H1 (cell line): ENCODE results near the gene POFUT2. TPM values are rescaled to one million over a fixed set of nuclear protein-coding genes. Genes with fewer than 3 reads are reported as not detected.

ENCODE experiments used
- CTCF ChIA-PET: fragments of 300-600 bp; sonication (Branson Sonifier 250); formaldehyde crosslinking; loops from one replicate; lab custom pipeline; 2021; ENCODE audit not compliant: partially characterized antibody; lab: Charles Lee
- POLR2A ChIA-PET: fragments of 300-600 bp; sonication (Branson Sonifier 250); formaldehyde crosslinking; loops from one replicate; lab custom pipeline; 2021; ENCODE audit warnings: inconsistent platforms; ENCODE audit not compliant: partially characterized antibody; lab: Charles Lee
- DNase-seq, 2 experiments: peaks; one replicate each; pipeline versions ENCODE4 v3.0.0 to v3.0.0-alpha.2; 2010 to 2022; ENCODE audit warnings: low spot score in 2 of 2, low read depth in 1 of 2, mixed read lengths in 1 of 2
- FAIRE-seq: peaks from 2 replicates; lab custom pipeline; 2011; peaks lifted over from hg19 to GRCh38; lab: Jason Lieb, UNC
- H2AFZ ChIP-seq: 2 replicates; pipeline ENCODE4 v1.8.1; 2012; ENCODE audit warnings: low read length, inconsistent platforms
- H2AK5ac ChIP-seq: 2 replicates; pipeline ENCODE4 v1.6.1; 2013; ENCODE audit warnings: low read depth, low read length
- H2BK120ac ChIP-seq: replicated peaks from 2 replicates; pipeline ENCODE3; 2013; ENCODE audit warnings: low read depth, low read length, inconsistent platforms
- H2BK12ac ChIP-seq: 2 replicates; pipeline ENCODE4 v1.6.1; 2013; ENCODE audit warnings: low read depth, low read length
- H2BK15ac ChIP-seq: 2 replicates; pipeline ENCODE4 v1.6.1; 2013; ENCODE audit warnings: low read length
- H2BK20ac ChIP-seq: 2 replicates; pipeline ENCODE4 v1.6.1; 2013; ENCODE audit warnings: low read length
- H2BK5ac ChIP-seq: 2 replicates; pipeline ENCODE4 v1.6.1; 2013; ENCODE audit warnings: low read depth, low read length
- H3K14ac ChIP-seq: 2 replicates; pipeline ENCODE4 v1.6.1; 2013; ENCODE audit warnings: inconsistent platforms; ENCODE audit not compliant: insufficient read length
- H3K18ac ChIP-seq: 2 replicates; pipeline ENCODE4 v1.6.1; 2013; ENCODE audit warnings: low read length; ENCODE audit errors: extremely low read depth
- H3K23ac ChIP-seq: 2 replicates; pipeline ENCODE4 v1.6.1; 2013; ENCODE audit warnings: inconsistent platforms; ENCODE audit not compliant: insufficient read length
- H3K23me2 ChIP-seq: 2 replicates; pipeline ENCODE4 v1.6.1; 2013; ENCODE audit warnings: low read depth, low read length
- H3K27ac ChIP-seq: 2 replicates; pipeline ENCODE4 v1.6.1; 2011; ENCODE audit warnings: low read depth, low read length, inconsistent platforms
- H3K27me3 ChIP-seq, 4 experiments: replicated peaks in 1 of 4; 1 replicate in 1 of 4; 2 replicates in 3 of 4; pipeline versions ENCODE4 v1.6.1 to v1.8.1; 2011 to 2013; ENCODE audit warnings: low read length in 3 of 4, mild to moderate bottlenecking in 3 of 4, inconsistent platforms in 2 of 4, mixed read lengths in 2 of 4, moderate library complexity in 1 of 4; ENCODE audit not compliant: control insufficient read depth in 3 of 4, insufficient read depth in 3 of 4; ENCODE audit errors: extremely low read depth in 1 of 4
- H3K36me3 ChIP-seq, 4 experiments: 2 replicates each; pipeline versions ENCODE4 v1.6.1 to v1.8.1; 2011 to 2013; ENCODE audit warnings: mild to moderate bottlenecking in 4 of 4, low read length in 3 of 4, moderate library complexity in 2 of 4, control low read depth in 1 of 4, inconsistent platforms in 1 of 4; ENCODE audit not compliant: insufficient read depth in 4 of 4, control insufficient read depth in 2 of 4
- H3K4ac ChIP-seq: replicated peaks from 2 replicates; pipeline ENCODE3; 2013; ENCODE audit warnings: low read length, low read depth, mixed read lengths, inconsistent platforms; ENCODE audit not compliant: insufficient read length
- H3K4me1 ChIP-seq, 4 experiments: replicated peaks in 1 of 4; 1 replicate in 1 of 4; 2 replicates in 3 of 4; pipeline versions ENCODE4 v1.6.1 to v1.8.1; 2011 to 2013; ENCODE audit warnings: low read length in 3 of 4, inconsistent platforms in 2 of 4, mixed read lengths in 1 of 4; ENCODE audit not compliant: insufficient read depth in 4 of 4, control insufficient read depth in 3 of 4
- H3K4me2 ChIP-seq, 2 experiments: 2 replicates each; pipeline versions ENCODE4 v1.6.1 to v1.8.1; 2011 to 2013; ENCODE audit warnings: low read depth in 2 of 2, low read length in 2 of 2, control low read depth in 1 of 2, inconsistent platforms in 1 of 2, mild to moderate bottlenecking in 1 of 2; ENCODE audit not compliant: insufficient read depth in 1 of 2
- H3K4me3 ChIP-seq, 4 experiments: fragments of 200-600, 300-600 bp in 1 of 4; sonication (generic), shearing (Covaris generic), sonication (Bioruptor Twin) in 1 of 4; 2 replicates each; pipeline versions ENCODE4 v1.5.1 to v1.8.1; 2011 to 2016; ENCODE audit warnings: low read length in 4 of 4, low read depth in 3 of 4, control low read depth in 2 of 4, inconsistent platforms in 2 of 4, mild to moderate bottlenecking in 2 of 4, mixed read lengths in 1 of 4, moderate library complexity in 1 of 4; ENCODE audit not compliant: insufficient read depth in 2 of 4; ENCODE audit errors: extremely low read depth in 1 of 4
- H3K56ac ChIP-seq: replicated peaks from 2 replicates; pipeline ENCODE3; 2013; ENCODE audit warnings: low read depth, mild to moderate bottlenecking, mixed read lengths, low read length, inconsistent platforms; ENCODE audit not compliant: insufficient read length
- H3K79me1 ChIP-seq: 2 replicates; pipeline ENCODE4 v1.6.1; 2013; ENCODE audit warnings: low read depth, low read length, control low read depth
- H3K79me2 ChIP-seq, 2 experiments: 2 replicates each; pipeline versions ENCODE4 v1.6.1 to v1.8.1; 2012 to 2013; ENCODE audit warnings: low read length in 2 of 2, mild to moderate bottlenecking in 2 of 2, inconsistent platforms in 1 of 2; ENCODE audit not compliant: insufficient read depth in 2 of 2, control insufficient read depth in 1 of 2
- H3K9ac ChIP-seq, 4 experiments: replicated peaks in 1 of 4; 1 replicate in 1 of 4; 2 replicates in 3 of 4; pipeline versions ENCODE4 v1.6.1 to v1.8.1; 2011 to 2013; ENCODE audit warnings: low read depth in 3 of 4, low read length in 3 of 4, control low read depth in 2 of 4, mild to moderate bottlenecking in 2 of 4, moderate library complexity in 2 of 4, inconsistent platforms in 1 of 4; ENCODE audit errors: extremely low read depth in 1 of 4
- H3K9me3 ChIP-seq, 2 experiments: 2 replicates each; pipeline versions ENCODE4 v1.6.1 to v1.8.1; 2012 to 2013; ENCODE audit warnings: mild to moderate bottlenecking in 2 of 2, moderate library complexity in 2 of 2, control low read depth in 1 of 2, inconsistent platforms in 1 of 2, low read depth in 1 of 2, low read length in 1 of 2, mixed read lengths in 1 of 2; ENCODE audit not compliant: insufficient read depth in 2 of 2
- H4K20me1 ChIP-seq, 2 experiments: replicated peaks in 1 of 2; 2 replicates each; pipeline versions ENCODE3 to v1.8.1; 2011 to 2013; ENCODE audit warnings: inconsistent platforms in 2 of 2, low read length in 2 of 2, mild to moderate bottlenecking in 1 of 2; ENCODE audit not compliant: insufficient read depth in 2 of 2, control insufficient read depth in 1 of 2
- H4K5ac ChIP-seq: 2 replicates; pipeline ENCODE4 v1.6.1; 2013; ENCODE audit warnings: low read length, low read depth, mixed read lengths, inconsistent platforms; ENCODE audit not compliant: insufficient read length
- H4K8ac ChIP-seq: 2 replicates; pipeline ENCODE4 v1.8.0; 2013; ENCODE audit warnings: mild to moderate bottlenecking, moderate library complexity, low read length, inconsistent platforms; ENCODE audit not compliant: insufficient read depth; ENCODE audit errors: extremely low read depth
- H4K91ac ChIP-seq: replicated peaks from 2 replicates; pipeline ENCODE3; 2013; ENCODE audit warnings: low read length, mixed read lengths, inconsistent platforms; ENCODE audit not compliant: insufficient read length
- JUND ChIP-seq: IDR thresholded peaks from 2 replicates; pipeline ENCODE4 v1.6.1; 2011; ENCODE audit warnings: mild to moderate bottlenecking, improper control_type of control experiment, low read length
- KDM4A ChIP-seq: IDR thresholded peaks from one replicate; pipeline ENCODE4 v1.7.1; 2012; ENCODE audit warnings: low read depth, mild to moderate bottlenecking, moderate library complexity, low read length, inconsistent platforms; ENCODE audit not compliant: severe bottlenecking
- NANOG ChIP-seq: IDR thresholded peaks from 2 replicates; pipeline ENCODE4 v1.6.1; 2011; ENCODE audit warnings: low read length, low read depth, mild to moderate bottlenecking, inconsistent platforms; ENCODE audit not compliant: insufficient read depth, poor library complexity, severe bottlenecking
- RNF2 ChIP-seq: fragments of 200-900, 300-1000 bp; sonication (generic); IDR thresholded peaks from 2 replicates; pipeline ENCODE4 v1.7.1; 2016; ENCODE audit warnings: borderline replicate concordance, low read depth, mild to moderate bottlenecking, antibody characterized with exemption, low read length; ENCODE audit not compliant: poor library complexity, severe bottlenecking; ENCODE audit errors: missing control alignments
- SP2 ChIP-seq: IDR thresholded peaks from 2 replicates; pipeline ENCODE4 v1.6.1; 2012; ENCODE audit warnings: mild to moderate bottlenecking, low read length, inconsistent platforms
- SUZ12 ChIP-seq: fragments of 200-600 bp; sonication (generic); IDR thresholded peaks from 2 replicates; pipeline ENCODE4 v1.6.1; 2012; ENCODE audit warnings: mild to moderate bottlenecking, inconsistent platforms, low read length, moderate library complexity, mixed read lengths
- WGBS, 2 experiments: shearing (Covaris generic) in 1 of 2; methylation state at CpG; one replicate each; pipeline versions ENCODE4 v1.1.6 to v1.1.7; 2013 to 2015; ENCODE audit warnings: low lambda C conversion rate in 2 of 2, mixed read lengths in 2 of 2, inconsistent platforms in 1 of 2, low coverage in 1 of 2, missing lambda C conversion rate in 1 of 2; ENCODE audit not compliant: insufficient replicate concordance in 2 of 2, insufficient coverage in 1 of 2, insufficient read length in 1 of 2; ENCODE audit errors: extremely low coverage in 1 of 2, missing lambda C conversion rate in 1 of 2; 5-methylcytosine and 5-hydroxymethylcytosine counted together
- polyA plus RNA-seq, 7 experiments: library from polyadenylated mRNA; depleted of rRNA in 3 of 7; stranded (reverse) in 5 of 7; unstranded in 2 of 7; fragments of >200 nt in 5 of 7; fragments of 200-250 nt in 2 of 7; gene quantifications; 1 replicate in 5 of 7; 2 replicates in 1 of 7; 4 replicates in 1 of 7; pipeline versions ENCODE4 v1.2.1 to v1.2.3, GENCODE V29; 2011 to 2013; ENCODE audit warnings: missing spikeins in 2 of 7, mixed read lengths in 2 of 7
- total RNA-seq: library from RNA; stranded (reverse); fragmentation: NEBNext Ultra II Directional; extraction: Animal tissue kit (Norgen Biotek cat#: 25700); gene quantifications from 2 replicates; pipeline ENCODE4 v1.2.1, GENCODE V29; 2021

The POFUT2 gene
- total and polyA plus RNA-seq, 2 of the 8 experiments (the other 6 are each of a cell fraction or from before 2014, with no cell fraction given) = 13.7 to 32.1 TPM

DNA sequence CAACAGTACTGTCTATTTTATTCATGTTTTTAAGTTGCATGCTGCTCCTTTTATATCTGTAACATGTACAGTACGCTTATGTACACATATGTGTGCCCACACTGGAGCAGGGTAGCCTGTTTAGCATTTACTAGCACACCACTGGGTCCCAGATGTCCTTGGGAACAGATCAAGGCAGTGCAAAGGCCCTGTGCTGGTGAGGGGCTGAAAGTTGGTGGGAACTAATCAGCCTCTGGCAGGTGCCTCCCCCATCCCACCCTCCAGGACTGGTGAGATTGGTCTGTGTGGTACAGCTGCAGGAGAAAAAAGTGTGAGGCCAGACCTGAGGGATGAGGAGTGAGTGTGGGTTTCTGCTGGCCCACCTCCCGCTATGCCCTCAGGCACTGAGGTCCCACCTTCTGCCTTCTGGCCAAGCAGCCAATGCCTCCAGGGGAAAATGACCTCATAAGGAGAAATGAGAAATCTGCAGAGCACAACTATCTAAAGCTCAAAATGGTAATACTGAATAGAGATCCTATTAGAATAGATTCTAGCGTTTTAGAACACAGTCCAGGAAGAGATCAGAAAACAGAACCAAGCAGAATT, 58.9 kb downstream of the POFUT2 start:
- Histone ChIP-seq H3K56ac (no peak overlapping the region), H3K27me3 (no peaks in the 10 kb centered on the region), H3K23me2 (no peaks in the 10 kb centered on the region), H3K4me1 (no peaks in the 10 kb centered on the region), H4K20me1 (no peaks in the 10 kb centered on the region), H3K36me3 (no peaks in the 10 kb centered on the region), H3K9ac (no peak overlapping the region), H3K9me3 (no peaks in the 10 kb centered on the region), H2BK15ac (no peak overlapping the region), H2BK12ac (no peak overlapping the region), H3K4ac (no peak overlapping the region), H2AK5ac (no peak overlapping the region), H4K91ac (no peak overlapping the region), H2BK20ac (no peak overlapping the region), H4K5ac (no peak overlapping the region), H3K79me1 (no peaks in the 10 kb centered on the region), H3K79me2 (no peaks in the 10 kb centered on the region), H2BK120ac (no peak overlapping the region), H4K8ac (no peak overlapping the region), H3K27ac (no peak overlapping the region), H3K23ac (no peak overlapping the region), H3K14ac (no peak overlapping the region), H3K18ac (no peak overlapping the region), H2BK5ac (no peak overlapping the region; the same call in 1 of the 2 replicates), H2AFZ (no peak overlapping the region), H3K4me2 (no peak overlapping the region), H3K4me3 (no peak overlapping the region)
- no peak for DNase-seq
- ChIA-PET CTCF (interaction anchor here (0.7 to 1.7 kb wide), 4 partner anchors 64 to 136 kb away, joined by 3 to 4 read pairs (median 3); no protein-coding TSS in a partner anchor), POLR2A (no interaction called here)
- WGBS, 2 experiments = 79% methylated on average over 3 of the region's 3 CpGs; no CpG with 5 or more reads in 1 of the 2 experiments
- FAIRE-seq = no peak
- TF ChIP-seq KDM4A = no peak
- TF ChIP-seq SUZ12 = no peak
- TF ChIP-seq RNF2 = no peak
- no peak for TF ChIP-seq NANOG
- TF ChIP-seq SP2 = no peak
- no peak for TF ChIP-seq JUND
